Measurements from ENCODE around the gene EFNA5. TPM values are rescaled to one million over a fixed set of nuclear protein-coding genes. Genes with fewer than 3 reads are reported as not detected.

Gene EFNA5
- total RNA-seq, 1 experiment from 2014 or later: 0.22 TPM

DNA sequence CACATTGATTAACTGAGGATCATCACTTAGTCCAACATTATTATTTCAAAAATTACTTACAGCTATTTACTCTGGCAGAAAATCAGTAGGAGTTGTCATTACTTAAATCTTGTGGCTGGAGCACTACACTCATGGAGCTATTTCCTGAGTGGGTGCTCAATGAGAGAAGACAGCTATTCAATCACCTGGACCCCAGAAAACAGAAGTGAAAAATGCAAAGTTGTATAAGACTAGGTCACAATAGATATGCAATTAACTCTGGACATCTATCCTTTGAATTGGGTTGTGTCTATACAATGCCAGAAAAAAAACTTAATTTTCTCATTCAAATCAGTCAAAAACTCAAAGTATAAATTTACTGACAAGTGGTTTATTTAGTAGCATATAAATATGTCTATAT lies 340.9 kb downstream of the EFNA5 start:
- no peak for ATAC-seq
- Histone ChIP-seq H3K79me2 (ENCODE audit: insufficient read depth, low read length) (no peaks in the 10 kb centered on the region), H3K36me3 (ENCODE audit: control insufficient read depth in 1 of 2, insufficient read depth in 2 of 2, low read length in 2 of 2) (no peaks in the 10 kb centered on the region), H3K9me3 (ENCODE audit: control insufficient read depth in 1 of 2, insufficient read depth in 1 of 2, low read depth in 1 of 2, low read length in 2 of 2) (no peaks in the 10 kb centered on the region), H3K9ac (ENCODE audit: low read length) (no peak overlapping the region), H3K9me2 (ENCODE audit: insufficient read depth) (no peaks in the 10 kb centered on the region), H3K4me3 (replicated peaks in 1 of 2; ENCODE audit: low read depth in 1 of 2, low read length in 2 of 2) (no peak overlapping the region), H3K27me3 (ENCODE audit: insufficient read depth, low read length) (no peaks in the 10 kb centered on the region), H3K4me2 (ENCODE audit: low read length) (no peak overlapping the region), H4K20me1 (ENCODE audit: insufficient read depth) (no peaks in the 10 kb centered on the region), H3K27ac (ENCODE audit: low read depth, low read length) (no peak overlapping the region), H3K4me1 (ENCODE audit: control insufficient read depth in 1 of 2, insufficient read depth in 2 of 2, low read length in 2 of 2) (no peaks in the 10 kb centered on the region), H2AFZ (ENCODE audit: low read depth, low read length, poor library complexity, severe bottlenecking) (no peak overlapping the region)
- DNase-seq (ENCODE audit: low read depth, low spot score): no peak
- CTCF ChIA-PET: no interaction called here
- BruUV-seq (replicated peaks): no TSS peak
- RAD21 ChIA-PET (ENCODE audit: low non-redundant PET in 1 of 2, low total read pairs in 2 of 2, uncharacterized antibody in 2 of 2, unreplicated experiment in 2 of 2): no interaction called here
- intact Hi-C loops (cut with micrococcal nuclease): no loop called here
- TF ChIP-seq ELF1 (IDR thresholded peaks at IDR 0.05; ENCODE audit: borderline replicate concordance, low read depth) (no peak), SIN3A (IDR thresholded peaks at IDR 0.05; ENCODE audit: low read depth) (no peak)
- TF ChIP-seq, protein P1, sequence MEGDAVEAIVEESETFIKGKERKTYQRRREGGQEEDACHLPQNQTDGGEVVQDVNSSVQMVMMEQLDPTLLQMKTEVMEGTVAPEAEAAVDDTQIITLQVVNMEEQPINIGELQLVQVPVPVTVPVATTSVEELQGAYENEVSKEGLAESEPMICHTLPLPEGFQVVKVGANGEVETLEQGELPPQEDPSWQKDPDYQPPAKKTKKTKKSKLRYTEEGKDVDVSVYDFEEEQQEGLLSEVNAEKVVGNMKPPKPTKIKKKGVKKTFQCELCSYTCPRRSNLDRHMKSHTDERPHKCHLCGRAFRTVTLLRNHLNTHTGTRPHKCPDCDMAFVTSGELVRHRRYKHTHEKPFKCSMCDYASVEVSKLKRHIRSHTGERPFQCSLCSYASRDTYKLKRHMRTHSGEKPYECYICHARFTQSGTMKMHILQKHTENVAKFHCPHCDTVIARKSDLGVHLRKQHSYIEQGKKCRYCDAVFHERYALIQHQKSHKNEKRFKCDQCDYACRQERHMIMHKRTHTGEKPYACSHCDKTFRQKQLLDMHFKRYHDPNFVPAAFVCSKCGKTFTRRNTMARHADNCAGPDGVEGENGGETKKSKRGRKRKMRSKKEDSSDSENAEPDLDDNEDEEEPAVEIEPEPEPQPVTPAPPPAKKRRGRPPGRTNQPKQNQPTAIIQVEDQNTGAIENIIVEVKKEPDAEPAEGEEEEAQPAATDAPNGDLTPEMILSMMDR (IDR thresholded peaks at IDR 0.05 in 2 of 3, conservative IDR thresholded peaks at IDR 0.05 in 1 of 3; ENCODE audit: borderline replicate concordance in 1 of 3, insufficient read depth in 1 of 3, low read depth in 2 of 3, low read length in 2 of 3): no peak
- POLR2A ChIA-PET: no interaction called here
